Neural cell (in vitro differentiated cells): ENCODE measurements around the gene STXBP4.

Experiments
- EP300 ChIP-seq: fragments of 450-650 bp; conservative IDR thresholded peaks from 2 replicates; pipeline ENCODE4 v1.6.1; 2014; ENCODE audit warnings: antibody characterized with exemption, mild to moderate bottlenecking, moderate library complexity; ENCODE audit not compliant: poor library complexity, severe bottlenecking
- EZH2 ChIP-seq: fragments of 200-600, 300-800 bp; shearing (Covaris generic), sonication (generic); IDR thresholded peaks from 2 replicates; pipeline ENCODE4 v1.6.1; 2014; ENCODE audit warnings: antibody characterized with exemption, low read length, borderline replicate concordance, mild to moderate bottlenecking; ENCODE audit not compliant: insufficient read depth, poor library complexity, severe bottlenecking
- MXI1 ChIP-seq: fragments of 450-650 bp; conservative IDR thresholded peaks from 2 replicates; pipeline ENCODE4 v1.6.1; 2014; ENCODE audit warnings: antibody characterized with exemption, mild to moderate bottlenecking; ENCODE audit not compliant: poor library complexity, severe bottlenecking
- POLR2AphosphoS5 ChIP-seq: IDR thresholded peaks from 2 replicates; pipeline ENCODE4 v1.6.1; 2012
- RAD21 ChIP-seq: fragments of 450-650 bp; conservative IDR thresholded peaks from 2 replicates; pipeline ENCODE4 v1.6.1; 2014; ENCODE audit warnings: antibody characterized with exemption, mild to moderate bottlenecking, moderate library complexity
- TAF1 ChIP-seq: IDR thresholded peaks from 2 replicates; pipeline ENCODE4 v1.6.1; 2012; ENCODE audit warnings: low read depth
- TF ChIP-seq, protein P1 (sequence below): fragments of 450-650 bp; IDR thresholded peaks from 2 replicates; pipeline ENCODE4 v1.5.1; 2014; ENCODE audit warnings: antibody characterized with exemption, mild to moderate bottlenecking, moderate library complexity; ENCODE audit not compliant: poor library complexity, severe bottlenecking
- TF ChIP-seq, protein P2 (sequence below): IDR thresholded peaks from 2 replicates; pipeline ENCODE4 v1.6.1; 2012; ENCODE audit warnings: borderline replicate concordance

DNA sequence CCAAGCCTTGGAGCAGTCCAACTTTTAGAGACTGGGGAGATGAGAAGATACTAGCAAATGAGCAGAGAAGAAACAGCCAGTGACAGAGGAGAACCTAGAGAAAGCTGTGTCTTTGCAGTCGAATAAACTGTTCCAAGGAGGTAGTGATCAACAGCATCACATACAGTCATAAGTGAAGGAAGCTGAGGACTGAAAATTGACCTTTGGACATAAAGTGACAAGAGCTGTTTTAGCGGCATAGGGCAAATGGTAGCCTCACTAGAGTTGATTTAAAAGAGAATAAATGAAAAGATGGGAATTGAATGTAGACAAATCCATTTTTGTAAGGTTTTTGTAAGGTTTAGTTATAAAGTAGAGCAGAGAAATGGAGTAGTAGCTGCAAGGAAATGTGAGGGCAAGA lies 165.0 kb downstream of the STXBP4 start:
- no peak for TF ChIP-seq EP300
- TF ChIP-seq, protein P1, sequence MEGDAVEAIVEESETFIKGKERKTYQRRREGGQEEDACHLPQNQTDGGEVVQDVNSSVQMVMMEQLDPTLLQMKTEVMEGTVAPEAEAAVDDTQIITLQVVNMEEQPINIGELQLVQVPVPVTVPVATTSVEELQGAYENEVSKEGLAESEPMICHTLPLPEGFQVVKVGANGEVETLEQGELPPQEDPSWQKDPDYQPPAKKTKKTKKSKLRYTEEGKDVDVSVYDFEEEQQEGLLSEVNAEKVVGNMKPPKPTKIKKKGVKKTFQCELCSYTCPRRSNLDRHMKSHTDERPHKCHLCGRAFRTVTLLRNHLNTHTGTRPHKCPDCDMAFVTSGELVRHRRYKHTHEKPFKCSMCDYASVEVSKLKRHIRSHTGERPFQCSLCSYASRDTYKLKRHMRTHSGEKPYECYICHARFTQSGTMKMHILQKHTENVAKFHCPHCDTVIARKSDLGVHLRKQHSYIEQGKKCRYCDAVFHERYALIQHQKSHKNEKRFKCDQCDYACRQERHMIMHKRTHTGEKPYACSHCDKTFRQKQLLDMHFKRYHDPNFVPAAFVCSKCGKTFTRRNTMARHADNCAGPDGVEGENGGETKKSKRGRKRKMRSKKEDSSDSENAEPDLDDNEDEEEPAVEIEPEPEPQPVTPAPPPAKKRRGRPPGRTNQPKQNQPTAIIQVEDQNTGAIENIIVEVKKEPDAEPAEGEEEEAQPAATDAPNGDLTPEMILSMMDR, result no peak
- no peak for TF ChIP-seq POLR2AphosphoS5
- TF ChIP-seq RAD21, result no peak
- no peak for TF ChIP-seq EZH2
- TF ChIP-seq TAF1, result no peak
- TF ChIP-seq MXI1, result no peak
- TF ChIP-seq, protein P2, sequence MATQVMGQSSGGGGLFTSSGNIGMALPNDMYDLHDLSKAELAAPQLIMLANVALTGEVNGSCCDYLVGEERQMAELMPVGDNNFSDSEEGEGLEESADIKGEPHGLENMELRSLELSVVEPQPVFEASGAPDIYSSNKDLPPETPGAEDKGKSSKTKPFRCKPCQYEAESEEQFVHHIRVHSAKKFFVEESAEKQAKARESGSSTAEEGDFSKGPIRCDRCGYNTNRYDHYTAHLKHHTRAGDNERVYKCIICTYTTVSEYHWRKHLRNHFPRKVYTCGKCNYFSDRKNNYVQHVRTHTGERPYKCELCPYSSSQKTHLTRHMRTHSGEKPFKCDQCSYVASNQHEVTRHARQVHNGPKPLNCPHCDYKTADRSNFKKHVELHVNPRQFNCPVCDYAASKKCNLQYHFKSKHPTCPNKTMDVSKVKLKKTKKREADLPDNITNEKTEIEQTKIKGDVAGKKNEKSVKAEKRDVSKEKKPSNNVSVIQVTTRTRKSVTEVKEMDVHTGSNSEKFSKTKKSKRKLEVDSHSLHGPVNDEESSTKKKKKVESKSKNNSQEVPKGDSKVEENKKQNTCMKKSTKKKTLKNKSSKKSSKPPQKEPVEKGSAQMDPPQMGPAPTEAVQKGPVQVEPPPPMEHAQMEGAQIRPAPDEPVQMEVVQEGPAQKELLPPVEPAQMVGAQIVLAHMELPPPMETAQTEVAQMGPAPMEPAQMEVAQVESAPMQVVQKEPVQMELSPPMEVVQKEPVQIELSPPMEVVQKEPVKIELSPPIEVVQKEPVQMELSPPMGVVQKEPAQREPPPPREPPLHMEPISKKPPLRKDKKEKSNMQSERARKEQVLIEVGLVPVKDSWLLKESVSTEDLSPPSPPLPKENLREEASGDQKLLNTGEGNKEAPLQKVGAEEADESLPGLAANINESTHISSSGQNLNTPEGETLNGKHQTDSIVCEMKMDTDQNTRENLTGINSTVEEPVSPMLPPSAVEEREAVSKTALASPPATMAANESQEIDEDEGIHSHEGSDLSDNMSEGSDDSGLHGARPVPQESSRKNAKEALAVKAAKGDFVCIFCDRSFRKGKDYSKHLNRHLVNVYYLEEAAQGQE, result no peak
